Measurements from ENCODE around the gene LASP1NB.

LASP1NB gene

GRCh38 chr17:38925263-38925995, at the start of gene LASP1NB:
LASP1NB (plus strand) TSS chr17:38925614.
- POLR2A ChIA-PET = interaction anchor here (0.5 kb wide), 2 partner anchors 38 to 233 kb away, joined by 12 to 14 read pairs; no protein-coding TSS in a partner anchor
- no peak for DNase-seq (ENCODE audit: low read depth)

GRCh38 chr17:38877130-38877851, 48.1 kb upstream of the LASP1NB start:
- no peak for DNase-seq (ENCODE audit: low read depth)
- CTCF ChIA-PET = interaction anchor here (1.1 to 1.3 kb wide), 2 partner anchors 24 to 276 kb away, joined by 3 read pairs; partner anchors contain the start of gene RPL23
- Histone ChIP-seq H3K27me3 (ENCODE audit: control insufficient read depth, insufficient read depth, low read length) (no peaks in the 10 kb centered on the region), H3K36me3 (ENCODE audit: control insufficient read depth, insufficient read depth, low read length) (peaks cover 24% of the 10 kb centered on the region), H3K4me3 (ENCODE audit: low read depth, low read length) (no peak overlapping the region)
- no peak for TF ChIP-seq CTCF (IDR thresholded peaks at IDR 0.05; ENCODE audit: insufficient read depth, low read depth, low read length)
- POLR2A ChIA-PET = no interaction called here

More at GRCh38 chr17:38925263-38925995, at the start of gene LASP1NB:
- H3K27me3 ChIP-seq (ENCODE audit: control insufficient read depth, insufficient read depth, low read length) = no peaks in the 10 kb centered on the region
- H3K4me3 ChIP-seq (ENCODE audit: low read depth, low read length) = no peak within 1 kb of the TSS
- peaks cover under 1% of the 10 kb centered on the region; the same call in 1 of the 2 replicates for H3K36me3 ChIP-seq (ENCODE audit: control insufficient read depth, insufficient read depth, low read length)
- CTCF ChIA-PET = interaction anchor here (1.3 to 4.0 kb wide), 3 partner anchors 10 to 228 kb away, joined by 3 to 14 read pairs (median 12); no protein-coding TSS in a partner anchor
- no peak for TF ChIP-seq CTCF (IDR thresholded peaks at IDR 0.05; ENCODE audit: insufficient read depth, low read depth, low read length)

GRCh38 chr17:38879878-38880665, 45.3 kb upstream of the LASP1NB start:
- no peak for TF ChIP-seq CTCF (IDR thresholded peaks at IDR 0.05; ENCODE audit: insufficient read depth, low read depth, low read length)
- no peak overlapping the region for H3K4me3 ChIP-seq (ENCODE audit: low read depth, low read length)
- ChIA-PET CTCF (no interaction called here), POLR2A (interaction anchor here (0.5 kb wide), 1 partner anchor 10 kb away, joined by 3 read pairs; the partner anchor contains the start of gene LASP1)
- H3K27me3 ChIP-seq (ENCODE audit: control insufficient read depth, insufficient read depth, low read length) = no peaks in the 10 kb centered on the region
- H3K36me3 ChIP-seq (ENCODE audit: control insufficient read depth, insufficient read depth, low read length) = peaks cover 32% of the 10 kb centered on the region
- peak; percentile 58 for DNase-seq (ENCODE audit: low read depth)

- H3K4me3 ChIP-seq (ENCODE audit: low read depth, low read length) = no peak overlapping the region
- peaks cover 42% of the 10 kb centered on the region for H3K36me3 ChIP-seq (ENCODE audit: control insufficient read depth, insufficient read depth, low read length)
- TF ChIP-seq CTCF (IDR thresholded peaks at IDR 0.05; ENCODE audit: insufficient read depth, low read depth, low read length) = no peak
- no peaks in the 10 kb centered on the region for H3K27me3 ChIP-seq (ENCODE audit: control insufficient read depth, insufficient read depth, low read length)
- POLR2A ChIA-PET = interaction anchor here (1.3 kb wide), 1 partner anchor 10 kb away, joined by 3 read pairs; no protein-coding TSS in a partner anchor
- CTCF ChIA-PET = interaction anchor here (0.9 kb wide), 1 partner anchor 79 kb away, joined by 3 read pairs; no protein-coding TSS in a partner anchor
- DNase-seq (ENCODE audit: low read depth) = no peak
Measured at GRCh38 chr17:38881600-38882191, 43.7 kb upstream of the LASP1NB start.
